Measurements from ENCODE around the gene MMEL1. TPM values are rescaled to one million over a fixed set of nuclear protein-coding genes. Genes with fewer than 3 reads are reported as not detected.

The MMEL1 gene
- polyA plus RNA-seq, 2 of the 4 experiments (the other 2 are of a cell fraction): not detected

- ATAC-seq: no peak
- no peak overlapping the region for H3K4me3 ChIP-seq
- ChIA-PET CTCF (no interaction called here), POLR2A (no interaction called here)
- 64% methylated on average over 7 of the region's 17 CpGs for WGBS (ENCODE audit: missing lambda C conversion rate)
- TF ChIP-seq E2F6 (IDR thresholded peaks at IDR 0.05; ENCODE audit: borderline replicate concordance, low read depth): no peak
- no peak for TF ChIP-seq TP53 (CRISPR knock-in tag; IDR thresholded peaks at IDR 0.05)
- TF ChIP-seq, protein P1, sequence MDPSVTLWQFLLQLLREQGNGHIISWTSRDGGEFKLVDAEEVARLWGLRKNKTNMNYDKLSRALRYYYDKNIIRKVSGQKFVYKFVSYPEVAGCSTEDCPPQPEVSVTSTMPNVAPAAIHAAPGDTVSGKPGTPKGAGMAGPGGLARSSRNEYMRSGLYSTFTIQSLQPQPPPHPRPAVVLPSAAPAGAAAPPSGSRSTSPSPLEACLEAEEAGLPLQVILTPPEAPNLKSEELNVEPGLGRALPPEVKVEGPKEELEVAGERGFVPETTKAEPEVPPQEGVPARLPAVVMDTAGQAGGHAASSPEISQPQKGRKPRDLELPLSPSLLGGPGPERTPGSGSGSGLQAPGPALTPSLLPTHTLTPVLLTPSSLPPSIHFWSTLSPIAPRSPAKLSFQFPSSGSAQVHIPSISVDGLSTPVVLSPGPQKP (IDR thresholded peaks at IDR 0.05; ENCODE audit: low read depth, low read length): no peak
- TF ChIP-seq HOXB5 (CRISPR knock-in tag; IDR thresholded peaks at IDR 0.05): no peak
- TF ChIP-seq CHD4 (IDR thresholded peaks at IDR 0.05; ENCODE audit: borderline replicate concordance): no peak
- TF ChIP-seq GATA3 (IDR thresholded peaks at IDR 0.05; ENCODE audit: borderline replicate concordance): no peak
- TF ChIP-seq, protein P2, sequence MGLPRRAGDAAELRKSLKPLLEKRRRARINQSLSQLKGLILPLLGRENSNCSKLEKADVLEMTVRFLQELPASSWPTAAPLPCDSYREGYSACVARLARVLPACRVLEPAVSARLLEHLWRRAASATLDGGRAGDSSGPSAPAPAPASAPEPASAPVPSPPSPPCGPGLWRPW (IDR thresholded peaks at IDR 0.05): no peak
- TF ChIP-seq BHLHE40 (IDR thresholded peaks at IDR 0.05; ENCODE audit: low read depth, low read length): no peak
- TF ChIP-seq RARB (CRISPR knock-in tag; IDR thresholded peaks at IDR 0.05): no peak
- FAIRE-seq: no peak
- no peak for DNase-seq (ENCODE audit: low read depth in 1 of 2, low spot score in 1 of 2)
- no peak overlapping the region for H3K27ac ChIP-seq
- H3K9me3 ChIP-seq: no peaks in the 10 kb centered on the region
- H3K4me2 ChIP-seq: no peak overlapping the region
- H3K4me1 ChIP-seq: no peaks in the 10 kb centered on the region
These were observed 38.1 kb downstream of the MMEL1 start for GRCh38 chr1:2594641-2595131.

DNA sequence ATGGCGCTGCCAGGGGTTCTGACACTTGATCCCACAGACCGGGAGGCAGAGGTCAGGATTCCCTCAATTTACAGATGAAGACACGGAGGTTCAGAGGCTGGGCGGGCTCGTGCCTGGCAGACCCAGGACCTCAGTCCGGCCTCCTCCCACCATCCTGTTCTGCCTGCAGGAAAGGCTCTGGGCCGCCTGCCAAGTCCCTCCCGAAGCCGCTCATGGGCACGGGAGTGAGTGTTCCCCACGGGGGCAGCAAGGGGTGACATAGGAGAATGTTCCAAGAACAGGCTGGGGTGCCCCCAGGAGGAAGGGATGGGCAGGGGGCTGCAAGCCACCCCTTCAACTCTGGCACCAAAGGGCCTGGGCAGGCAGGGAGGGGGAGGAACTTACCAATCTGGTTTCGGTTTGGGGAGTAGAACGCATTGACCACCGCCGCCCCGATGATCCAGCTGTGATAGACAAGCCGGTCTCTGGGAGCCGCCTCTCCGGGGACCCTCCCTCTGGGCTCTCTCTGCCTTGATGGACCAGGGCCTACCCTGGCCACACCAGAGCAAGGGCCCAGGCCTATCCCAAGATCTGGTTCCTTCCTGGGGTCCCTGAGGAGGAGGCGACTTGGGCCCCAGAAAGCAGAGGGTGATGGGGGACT is 38.7 kb downstream of the MMEL1 start:
- POLR2A ChIA-PET: no interaction called here
- no peak for FAIRE-seq

More for the DNA sequence above, 38.7 kb downstream of the MMEL1 start:
- Histone ChIP-seq H3K4me2 (no peak overlapping the region), H3K27ac (no peak overlapping the region), H3K4me3 (no peak overlapping the region), H3K4me1 (no peaks in the 10 kb centered on the region), H3K9me3 (no peaks in the 10 kb centered on the region)
- CTCF ChIA-PET: no interaction called here
- DNase-seq (ENCODE audit: low read depth in 1 of 2, low spot score in 1 of 2): no peak
- TF ChIP-seq, protein P3, sequence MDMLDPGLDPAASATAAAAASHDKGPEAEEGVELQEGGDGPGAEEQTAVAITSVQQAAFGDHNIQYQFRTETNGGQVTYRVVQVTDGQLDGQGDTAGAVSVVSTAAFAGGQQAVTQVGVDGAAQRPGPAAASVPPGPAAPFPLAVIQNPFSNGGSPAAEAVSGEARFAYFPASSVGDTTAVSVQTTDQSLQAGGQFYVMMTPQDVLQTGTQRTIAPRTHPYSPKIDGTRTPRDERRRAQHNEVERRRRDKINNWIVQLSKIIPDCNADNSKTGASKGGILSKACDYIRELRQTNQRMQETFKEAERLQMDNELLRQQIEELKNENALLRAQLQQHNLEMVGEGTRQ (IDR thresholded peaks at IDR 0.05): no peak
- TF ChIP-seq RFX5 (IDR thresholded peaks at IDR 0.05): no peak
- no peak for TF ChIP-seq ESRRA (IDR thresholded peaks at IDR 0.05; ENCODE audit: borderline replicate concordance, low read length)
- TF ChIP-seq TFCP2L1 (CRISPR knock-in tag; IDR thresholded peaks at IDR 0.05): no peak
- TF ChIP-seq REST (IDR thresholded peaks at IDR 0.05): no peak
- no peak for TF ChIP-seq CHD2 (IDR thresholded peaks at IDR 0.05; ENCODE audit: low read length, partially characterized antibody)
- WGBS (ENCODE audit: missing lambda C conversion rate): 63% methylated on average over 7 of the region's 20 CpGs
- ATAC-seq: no peak
